ENCODE results near the gene GALNT18. TPM values are rescaled to one million over a fixed set of nuclear protein-coding genes. Genes with fewer than 3 reads are reported as not detected.
A peak's percentile ranks its signal among the peaks of the same experiment; 100 is the strongest.

GALNT18 gene
- total and polyA plus RNA-seq, 5 donors, result 17.5 to 32.2 (median 21.0) TPM

DNA sequence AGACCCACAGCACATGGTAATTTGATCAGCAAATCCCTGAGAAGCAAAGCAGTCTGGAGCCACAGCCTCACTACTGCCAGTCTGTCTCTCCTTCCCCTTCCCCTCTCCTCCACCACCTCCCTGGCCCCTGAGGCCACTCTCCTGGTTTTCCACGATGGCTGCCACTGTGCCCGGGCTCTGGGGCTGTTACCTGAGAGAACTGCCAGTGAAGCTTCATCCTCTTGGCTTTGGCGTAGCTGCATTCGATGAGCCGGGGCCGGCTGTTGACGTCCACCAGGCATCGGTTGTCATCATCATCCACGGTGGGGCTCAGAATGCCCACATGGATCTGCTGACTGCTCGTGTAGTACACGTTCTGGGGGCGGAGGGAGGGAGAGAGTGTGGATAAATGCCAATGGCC, 329.0 kb downstream of the GALNT18 start:
- DNase-seq (no peak), ATAC-seq (no peak)
- no peaks in the 10 kb centered on the region for H3K4me1 ChIP-seq (ENCODE audit: control insufficient read depth, insufficient read depth, low read length)
- H3K27ac ChIP-seq (ENCODE audit: low read length), result no peak overlapping the region
- no peak overlapping the region for H3K4me3 ChIP-seq (ENCODE audit: low read length)
- H3K9me3 ChIP-seq (ENCODE audit: control insufficient read depth, low read length), result no peaks in the 10 kb centered on the region
- WGBS, result 79% methylated on average over 12 of the region's 12 CpGs
- no peaks in the 10 kb centered on the region for H3K27me3 ChIP-seq (ENCODE audit: control insufficient read depth, insufficient read depth)
- intact Hi-C loops (cut with DNase I), result no loop called here

DNA sequence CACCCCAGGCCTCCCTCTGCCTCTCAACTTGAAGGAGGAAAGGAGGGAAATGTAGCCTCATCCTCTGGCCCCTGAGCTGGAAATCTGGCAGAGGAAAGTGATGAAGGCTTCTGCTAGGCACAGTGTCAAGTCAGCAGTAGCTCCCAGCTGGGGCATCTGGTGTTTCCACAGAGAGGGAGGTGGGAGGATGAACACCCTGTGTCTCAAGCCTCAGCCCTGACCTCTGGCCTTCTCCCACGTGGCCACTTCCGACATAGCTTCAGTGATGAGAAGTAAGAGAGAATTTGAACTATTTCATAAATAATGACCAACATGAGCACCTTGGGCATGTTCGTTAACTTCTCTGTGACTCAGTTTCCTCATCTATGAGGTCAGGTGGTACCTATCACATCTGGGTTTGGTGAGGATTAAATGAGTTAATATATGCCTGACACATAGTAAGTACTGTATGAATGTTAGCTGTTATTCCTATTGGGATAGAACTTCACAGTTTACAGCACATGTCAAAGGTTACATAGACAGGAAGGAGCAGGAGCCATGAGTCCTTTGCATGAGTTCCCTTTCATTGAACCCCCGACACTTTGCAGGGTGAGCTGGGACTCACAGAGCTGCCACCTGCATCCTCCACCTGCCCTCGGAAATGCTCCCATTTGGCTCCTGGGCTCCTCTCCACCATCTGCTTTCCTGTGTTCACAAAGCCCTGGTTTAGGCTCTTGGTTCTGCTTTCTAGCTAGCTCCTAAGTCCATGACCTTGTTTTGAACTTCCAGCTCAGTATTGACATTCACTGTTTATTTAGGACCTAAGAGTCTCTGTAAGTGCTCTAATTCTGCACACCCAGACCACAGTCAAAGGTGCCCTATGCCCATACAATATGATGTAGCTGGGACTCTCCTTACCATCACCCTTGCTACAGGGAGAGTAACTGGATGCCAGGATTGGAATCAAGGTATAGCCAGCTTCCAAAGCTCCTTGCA, 330.5 kb downstream of the GALNT18 start:
- no peak overlapping the region for H3K4me3 ChIP-seq (ENCODE audit: low read length)
- H3K9me3 ChIP-seq (ENCODE audit: control insufficient read depth, low read length), result no peaks in the 10 kb centered on the region
- no peak overlapping the region for H3K27ac ChIP-seq (ENCODE audit: low read length)
- ATAC-seq (no peak), DNase-seq (no peak)
- H3K27me3 ChIP-seq (ENCODE audit: control insufficient read depth, insufficient read depth), result no peaks in the 10 kb centered on the region
- WGBS, result 84% methylated on average over 5 of the region's 5 CpGs
- intact Hi-C loops (cut with DNase I), result no loop called here
- no peaks in the 10 kb centered on the region for H3K4me1 ChIP-seq (ENCODE audit: control insufficient read depth, insufficient read depth, low read length)

DNA sequence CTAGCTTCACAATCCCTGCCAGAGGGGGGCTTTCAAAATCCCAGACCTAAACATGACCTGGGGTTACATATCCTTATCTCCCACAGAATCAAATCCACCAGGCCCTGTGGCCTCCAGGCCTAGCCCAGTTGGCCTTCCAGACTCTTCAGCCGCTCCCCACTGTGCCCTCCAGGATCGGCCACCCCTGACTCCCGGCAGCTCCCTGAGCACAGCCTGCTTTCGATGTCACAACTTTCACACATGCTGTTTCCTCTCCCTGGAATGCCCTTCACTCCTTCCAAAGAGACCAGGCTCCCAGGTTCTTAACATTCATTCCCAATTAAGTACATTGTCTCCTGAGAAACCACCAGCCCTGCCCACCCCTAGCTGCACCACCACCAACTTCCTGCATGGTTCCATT, 331.5 kb downstream of the GALNT18 start:
- intact Hi-C loops (cut with DNase I), result no loop called here
- Histone ChIP-seq H3K27ac (ENCODE audit: low read length) (no peak overlapping the region), H3K4me1 (ENCODE audit: control insufficient read depth, insufficient read depth, low read length) (no peaks in the 10 kb centered on the region), H3K9me3 (ENCODE audit: control insufficient read depth, low read length) (no peaks in the 10 kb centered on the region), H3K4me3 (ENCODE audit: low read length) (no peak overlapping the region), H3K27me3 (ENCODE audit: control insufficient read depth, insufficient read depth) (no peaks in the 10 kb centered on the region)
- DNase-seq (no peak), ATAC-seq (no peak)
- WGBS, result 95% methylated on average over 4 of the region's 4 CpGs

GRCh38 chr11:11289669-11290068, 332.1 kb downstream of the GALNT18 start:
- Histone ChIP-seq H3K4me3 (ENCODE audit: low read length) (no peak overlapping the region), H3K27ac (ENCODE audit: low read length) (no peak overlapping the region), H3K27me3 (ENCODE audit: control insufficient read depth, insufficient read depth) (no peaks in the 10 kb centered on the region), H3K9me3 (ENCODE audit: control insufficient read depth, low read length) (no peaks in the 10 kb centered on the region), H3K4me1 (ENCODE audit: control insufficient read depth, insufficient read depth, low read length) (no peaks in the 10 kb centered on the region)
- no peak for DNase-seq
- intact Hi-C loops (cut with DNase I), result no loop called here
- no peak for ATAC-seq
- WGBS, result 97% methylated on average over 1 of the region's 1 CpG

DNA sequence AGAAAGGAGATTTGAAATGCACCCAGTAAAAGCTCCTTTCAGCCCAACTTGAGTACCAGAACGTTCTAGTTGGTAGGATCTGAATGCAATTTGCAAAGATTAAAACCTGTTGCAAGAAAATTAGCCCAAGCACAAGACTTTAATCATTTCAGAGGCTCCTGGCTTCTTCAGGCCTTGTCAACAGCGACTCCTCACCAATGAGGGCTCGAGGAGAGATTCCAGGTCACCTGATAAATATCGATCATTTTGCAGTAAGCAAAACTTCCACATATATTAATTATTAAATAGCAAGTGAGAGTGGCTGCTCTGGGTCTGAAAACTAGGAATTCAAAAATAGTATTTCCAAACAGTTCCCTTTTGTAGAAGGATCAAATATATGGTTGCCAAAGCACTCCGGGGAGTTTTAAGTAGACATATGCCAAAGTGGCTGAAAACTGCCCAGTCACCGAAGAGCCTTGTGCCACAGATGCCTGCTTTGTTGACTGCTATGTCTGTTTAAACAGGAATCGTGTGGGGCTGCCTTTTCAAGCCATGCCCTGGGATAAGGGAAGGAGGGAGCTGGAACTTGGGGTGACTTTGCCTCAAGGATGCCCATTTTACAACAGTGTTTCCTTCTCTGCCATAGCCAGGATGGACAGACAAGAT, 332.7 kb downstream of the GALNT18 start:
- 95% methylated on average over 7 of the region's 7 CpGs for WGBS
- no peak for ATAC-seq
- no peak overlapping the region for H3K4me3 ChIP-seq (ENCODE audit: low read length)
- H3K9me3 ChIP-seq (ENCODE audit: control insufficient read depth, low read length), result no peaks in the 10 kb centered on the region
- H3K27ac ChIP-seq (ENCODE audit: low read length), result no peak overlapping the region
- H3K4me1 ChIP-seq (ENCODE audit: control insufficient read depth, insufficient read depth, low read length), result no peaks in the 10 kb centered on the region
- H3K27me3 ChIP-seq (ENCODE audit: control insufficient read depth, insufficient read depth), result no peaks in the 10 kb centered on the region
- no peak for DNase-seq
- intact Hi-C loops (cut with DNase I), result no loop called here

GRCh38 chr11:11284481-11284880, 337.3 kb downstream of the GALNT18 start:
- ATAC-seq, result no peak
- WGBS, result 74% methylated on average over 4 of the region's 4 CpGs
- no peaks in the 10 kb centered on the region for H3K9me3 ChIP-seq (ENCODE audit: control insufficient read depth, low read length)
- no peaks in the 10 kb centered on the region for H3K4me1 ChIP-seq (ENCODE audit: control insufficient read depth, insufficient read depth, low read length)
- intact Hi-C loops (cut with DNase I), result no loop called here
- no peaks in the 10 kb centered on the region for H3K27me3 ChIP-seq (ENCODE audit: control insufficient read depth, insufficient read depth)
- no peak overlapping the region for H3K4me3 ChIP-seq (ENCODE audit: low read length)
- DNase-seq, result no peak
- H3K27ac ChIP-seq (ENCODE audit: low read length), result no peak overlapping the region

DNA sequence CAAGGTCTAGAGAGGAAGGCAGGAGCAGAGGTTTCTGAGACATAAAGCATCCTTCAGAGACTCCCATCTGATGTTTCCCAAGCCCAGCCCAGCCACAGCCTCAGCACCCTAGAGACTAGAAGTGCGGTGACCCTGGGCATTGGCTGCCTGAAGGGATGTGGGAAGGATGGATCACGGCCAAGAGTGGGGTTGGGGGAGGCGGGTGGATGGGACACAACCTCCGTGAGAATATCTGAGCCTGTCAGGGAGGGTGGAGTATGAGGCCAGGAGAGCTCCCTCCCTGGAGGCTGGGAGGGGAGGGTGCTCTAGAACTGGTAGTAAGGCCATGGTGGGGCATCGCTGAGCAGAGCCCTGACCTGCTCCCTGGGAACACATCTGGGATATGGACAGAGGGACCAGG, 340.2 kb downstream of the GALNT18 start:
- no peak overlapping the region for H3K4me3 ChIP-seq (ENCODE audit: low read length)
- 71% methylated on average over 5 of the region's 5 CpGs for WGBS
- no peaks in the 10 kb centered on the region for H3K27me3 ChIP-seq (ENCODE audit: control insufficient read depth, insufficient read depth)
- intact Hi-C loops (cut with DNase I), result no loop called here
- no peak for DNase-seq
- H3K4me1 ChIP-seq (ENCODE audit: control insufficient read depth, insufficient read depth, low read length), result no peaks in the 10 kb centered on the region
- peak in 1 of 2 donors; percentile 41 for ATAC-seq
- no peaks in the 10 kb centered on the region for H3K9me3 ChIP-seq (ENCODE audit: control insufficient read depth, low read length)
- H3K27ac ChIP-seq (ENCODE audit: low read length), result no peak overlapping the region

- Histone ChIP-seq H3K27ac (ENCODE audit: low read length) (no peak overlapping the region), H3K4me3 (ENCODE audit: low read length) (no peak overlapping the region), H3K27me3 (ENCODE audit: control insufficient read depth, insufficient read depth) (no peaks in the 10 kb centered on the region), H3K9me3 (ENCODE audit: control insufficient read depth, low read length) (no peaks in the 10 kb centered on the region), H3K4me1 (ENCODE audit: control insufficient read depth, insufficient read depth, low read length) (no peaks in the 10 kb centered on the region)
- WGBS, result 98% methylated on average over 5 of the region's 5 CpGs
- DNase-seq (no peak), ATAC-seq (no peak)
- intact Hi-C loops (cut with DNase I), result no loop called here
Observed at GRCh38 chr11:11280826-11281225, 341.0 kb downstream of the GALNT18 start.

GRCh38 chr11:11279956-11280689, 341.7 kb downstream of the GALNT18 start:
- 72% methylated on average over 11 of the region's 11 CpGs for WGBS
- H3K4me1 ChIP-seq (ENCODE audit: control insufficient read depth, insufficient read depth, low read length), result no peaks in the 10 kb centered on the region
- intact Hi-C loops (cut with DNase I), result no loop called here
- DNase-seq (no peak), ATAC-seq (peak in 1 of 2 donors; percentile 65)
- H3K27me3 ChIP-seq (ENCODE audit: control insufficient read depth, insufficient read depth), result no peaks in the 10 kb centered on the region
- H3K4me3 ChIP-seq (ENCODE audit: low read length), result no peak overlapping the region
- H3K27ac ChIP-seq (ENCODE audit: low read length), result no peak overlapping the region
- H3K9me3 ChIP-seq (ENCODE audit: control insufficient read depth, low read length), result no peaks in the 10 kb centered on the region

DNA sequence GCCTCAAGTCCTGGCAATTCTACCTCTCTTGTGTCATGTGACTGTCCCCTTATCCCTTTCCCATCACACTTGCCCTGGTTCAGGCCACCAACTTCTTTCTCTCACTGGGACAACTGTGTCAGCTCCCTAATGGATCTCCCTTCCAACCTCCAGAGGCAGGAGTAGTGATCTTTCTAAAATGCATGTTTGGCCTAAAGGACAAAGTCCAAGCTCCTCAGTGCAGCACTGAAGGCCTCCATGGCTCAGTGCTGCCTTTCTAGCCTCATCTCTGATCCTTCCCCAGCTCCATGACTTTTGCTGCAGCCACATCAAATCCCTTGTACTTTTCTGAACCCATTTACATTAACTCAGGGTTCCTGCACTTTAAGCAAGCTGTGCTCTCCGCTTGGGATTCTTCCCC, 349.6 kb downstream of the GALNT18 start:
- H3K27me3 ChIP-seq (ENCODE audit: control insufficient read depth, insufficient read depth), result no peaks in the 10 kb centered on the region
- no peaks in the 10 kb centered on the region for H3K4me1 ChIP-seq (ENCODE audit: control insufficient read depth, insufficient read depth, low read length)
- WGBS, result 100% methylated on average over 1 of the region's 1 CpG
- no peak overlapping the region for H3K27ac ChIP-seq (ENCODE audit: low read length)
- no peak for DNase-seq
- ATAC-seq, result no peak
- intact Hi-C loops (cut with DNase I), result no loop called here
- no peaks in the 10 kb centered on the region for H3K9me3 ChIP-seq (ENCODE audit: control insufficient read depth, low read length)
- no peak overlapping the region for H3K4me3 ChIP-seq (ENCODE audit: low read length)

DNA sequence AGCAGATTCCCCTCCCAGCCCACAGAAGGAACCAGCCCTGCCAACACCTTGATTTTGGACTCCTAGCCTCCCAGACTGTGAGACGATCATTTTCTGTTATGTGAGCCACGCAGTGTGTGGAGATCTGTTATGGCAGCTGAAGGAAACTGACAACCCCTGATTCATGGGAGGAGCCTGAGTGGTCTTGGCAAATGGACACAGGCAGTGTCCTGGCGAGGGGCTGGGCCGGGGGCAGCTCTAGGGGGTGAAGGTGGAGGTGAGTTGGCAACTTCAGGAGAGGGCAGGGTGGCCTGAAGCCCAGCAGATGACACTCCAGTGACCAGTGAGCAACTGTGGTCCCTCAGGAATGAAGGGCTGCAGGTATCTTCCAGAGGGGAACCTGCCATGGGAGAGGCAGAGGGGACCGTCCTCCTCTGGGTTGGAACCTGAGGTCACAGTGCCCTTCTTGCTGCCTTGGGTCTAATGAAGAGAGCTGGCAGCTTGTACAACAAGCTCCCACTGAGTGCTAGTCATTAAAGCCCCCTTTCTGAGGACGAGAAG, 351.5 kb downstream of the GALNT18 start:
- intact Hi-C loops (cut with DNase I), result no loop called here
- no peaks in the 10 kb centered on the region for H3K4me1 ChIP-seq (ENCODE audit: control insufficient read depth, insufficient read depth, low read length)
- no peak for DNase-seq
- no peak overlapping the region for H3K4me3 ChIP-seq (ENCODE audit: low read length)
- no peaks in the 10 kb centered on the region for H3K27me3 ChIP-seq (ENCODE audit: control insufficient read depth, insufficient read depth)
- no peak for ATAC-seq
- WGBS, result 91% methylated on average over 6 of the region's 6 CpGs
- H3K27ac ChIP-seq (ENCODE audit: low read length), result no peak overlapping the region
- no peaks in the 10 kb centered on the region for H3K9me3 ChIP-seq (ENCODE audit: control insufficient read depth, low read length)
